A549 (cell line): ENCODE data around the gene PNPO. TPM values are rescaled to one million over a fixed set of nuclear protein-coding genes. Genes with fewer than 3 reads are reported as not detected.

Experiments
- ATAC-seq, 2 experiments: fragments of 200-7000 bp in 1 of 2; fragments of >200 bp in 1 of 2; cut with Nextera tagmentation in 1 of 2; cut with Tn5 transposase in 1 of 2; 3 replicates each; pipeline versions ENCODE4 v1.8.0 to v1.9.1; 2018 to 2020; ENCODE audit warnings: mild to moderate bottlenecking in 1 of 2, moderate library complexity in 1 of 2
- CTCF ChIA-PET: fragments of 300-600 bp; sonication (Branson Sonifier 250); formaldehyde crosslinking; extraction: SDS; loops from one replicate; lab custom pipeline; 2021; ENCODE audit warnings: antibody characterized with exemption, inconsistent platforms; lab: Yijun Ruan, JAX
- POLR2A ChIA-PET: fragments of 350-600 bp; formaldehyde crosslinking; extraction: SDS; loops from one replicate; lab custom pipeline; 2021; ENCODE audit warnings: antibody characterized with exemption, inconsistent platforms; lab: Yijun Ruan, JAX
- DNase-seq, 2 experiments: peaks; one replicate each; pipeline versions ENCODE4 v3.0.0 to v3.0.0-alpha.2; 2011 to 2016; ENCODE audit warnings: low read depth in 1 of 2, low spot score in 1 of 2
- FAIRE-seq: peaks from 2 replicates; lab custom pipeline; 2011; peaks lifted over from hg19 to GRCh38; lab: Jason Lieb, UNC
- H3K27ac ChIP-seq, 2 experiments: fragments of >200 bp; sonication (Bioruptor Twin); formaldehyde crosslinking; 3 replicates each; pipeline ENCODE4 v1.5.1; 2016 to 2017
- H3K4me1 ChIP-seq: fragments of >200 bp; sonication (Bioruptor Twin); formaldehyde crosslinking; 3 replicates; pipeline ENCODE4 v1.6.1; 2016
- H3K4me2 ChIP-seq: fragments of >200 bp; sonication (Bioruptor Twin); formaldehyde crosslinking; 3 replicates; pipeline ENCODE4 v1.6.1; 2016
- H3K4me3 ChIP-seq: fragments of >200 bp; sonication (Bioruptor Twin); formaldehyde crosslinking; 3 replicates; pipeline ENCODE4 v1.5.1; 2016
- H3K9me3 ChIP-seq: fragments of >200 bp; sonication (Bioruptor Twin); formaldehyde crosslinking; 3 replicates; pipeline ENCODE4 v1.6.1; 2016
- BCL3 ChIP-seq: fragments of >200 bp; sonication (Bioruptor Twin); formaldehyde crosslinking; IDR thresholded peaks from 3 replicates; pipeline ENCODE4 v1.6.1; 2016
- BHLHE40 ChIP-seq: IDR thresholded peaks from 2 replicates; pipeline ENCODE4 v1.6.1; 2012; ENCODE audit warnings: low read depth, low read length, inconsistent platforms
- CBX8 ChIP-seq: fragments of 200-600 bp; sonication (generic); IDR thresholded peaks from 2 replicates; pipeline ENCODE4 v1.6.1; 2016
- CEBPB ChIP-seq, 2 experiments: fragments of >200 bp in 1 of 2; sonication (Bioruptor Twin) in 1 of 2; formaldehyde crosslinking in 1 of 2; IDR thresholded peaks; 2 replicates each; pipeline ENCODE4 v1.6.1; 2012 to 2016
- CTCF ChIP-seq: fragments of >200 bp; sonication (Bioruptor Twin); formaldehyde crosslinking; IDR thresholded peaks from 3 replicates; pipeline ENCODE4 v1.5.1; 2016
- EHMT2 ChIP-seq: fragments of 200-600 bp; sonication (generic); IDR thresholded peaks from 2 replicates; pipeline ENCODE4 v1.6.1; 2016; ENCODE audit warnings: antibody characterized with exemption, low read depth, mild to moderate bottlenecking, moderate library complexity
- ELK1 ChIP-seq: fragments of 150-350 bp; IDR thresholded peaks from 2 replicates; pipeline ENCODE4 v1.6.1; 2014; ENCODE audit warnings: low read depth, mild to moderate bottlenecking, low read length
- EP300 ChIP-seq, 2 experiments: fragments of >200 bp; sonication (Bioruptor Twin); formaldehyde crosslinking; IDR thresholded peaks; 2 replicates in 1 of 2; 3 replicates in 1 of 2; pipeline ENCODE4 v1.6.1; 2016 to 2017
- ESRRA ChIP-seq: fragments of 150-350 bp; IDR thresholded peaks from 2 replicates; pipeline ENCODE4 v1.6.1; 2014; ENCODE audit warnings: mild to moderate bottlenecking, low read length, borderline replicate concordance
- FOSB ChIP-seq: fragments of 250-450 bp; sonication (Bioruptor Pico); IDR thresholded peaks from 2 replicates; pipeline ENCODE4 v1.5.0; 2020; ENCODE audit warnings: mild to moderate bottlenecking, moderate library complexity
- HEYL ChIP-seq: fragments of 250-450 bp; sonication (Bioruptor Pico); IDR thresholded peaks from 2 replicates; pipeline ENCODE4 v1.8.0; 2021; ENCODE audit warnings: mild to moderate bottlenecking, moderate library complexity
- HMGXB4 ChIP-seq: fragments of 250-450 bp; sonication (Bioruptor Pico); IDR thresholded peaks from 2 replicates; pipeline ENCODE4 v1.5.0; 2021; ENCODE audit warnings: mild to moderate bottlenecking, moderate library complexity, borderline replicate concordance
- MAFK ChIP-seq: fragments of 450-650 bp; IDR thresholded peaks from 2 replicates; pipeline ENCODE4 v1.6.1; 2014; ENCODE audit not compliant: partially characterized antibody
- MAX ChIP-seq: IDR thresholded peaks from 2 replicates; pipeline ENCODE4 v1.6.1; 2012
- MAZ ChIP-seq: fragments of 150-350 bp; IDR thresholded peaks from 2 replicates; pipeline ENCODE4 v1.6.1; 2014; ENCODE audit warnings: antibody characterized with exemption, low read depth, low read length, borderline replicate concordance
- MYC ChIP-seq: IDR thresholded peaks from 2 replicates; pipeline ENCODE4 v1.6.1; 2012; ENCODE audit warnings: mild to moderate bottlenecking, inconsistent platforms, low read length, improper control_type of control experiment, borderline replicate concordance
- NR3C1 ChIP-seq: fragments of >200 bp; sonication (Bioruptor Twin); formaldehyde crosslinking; IDR thresholded peaks from 3 replicates; pipeline ENCODE4 v1.6.1; 2017
- PBX3 ChIP-seq: IDR thresholded peaks from 2 replicates; pipeline ENCODE4 v1.6.1; 2012
- POLR2AphosphoS2 ChIP-seq: conservative IDR thresholded peaks from 2 replicates; pipeline ENCODE4 v1.6.1; 2012; ENCODE audit warnings: low read length, improper control_type of control experiment, inconsistent platforms
- RAD21 ChIP-seq, 2 experiments: fragments of >200 bp in 1 of 2; sonication (Bioruptor Twin) in 1 of 2; formaldehyde crosslinking in 1 of 2; IDR thresholded peaks in 1 of 2; conservative IDR thresholded peaks in 1 of 2; 2 replicates in 1 of 2; 3 replicates in 1 of 2; pipeline ENCODE4 v1.6.1; 2012 to 2018; ENCODE audit warnings: inconsistent platforms in 1 of 2
- RARB ChIP-seq: fragments of 250-450 bp; sonication (Bioruptor Pico); IDR thresholded peaks from 2 replicates; pipeline ENCODE4 v1.8.0; 2021; ENCODE audit warnings: mild to moderate bottlenecking, moderate library complexity
- RCOR1 ChIP-seq: fragments of 150-350 bp; IDR thresholded peaks from 2 replicates; pipeline ENCODE4 v1.6.1; 2014; ENCODE audit warnings: antibody characterized with exemption, low read length, low read depth
- RNF2 ChIP-seq: fragments of 200-600 bp; sonication (generic); IDR thresholded peaks from 2 replicates; pipeline ENCODE4 v1.6.1; 2016; ENCODE audit warnings: low read depth, mild to moderate bottlenecking, antibody characterized with exemption, moderate library complexity, borderline replicate concordance
- SREBF2 ChIP-seq: fragments of 450-650 bp; IDR thresholded peaks from 2 replicates; pipeline ENCODE4 v1.6.1; 2014; ENCODE audit warnings: mild to moderate bottlenecking, moderate library complexity
- TP53 ChIP-seq: fragments of 250-450 bp; sonication (Bioruptor Pico); IDR thresholded peaks from 2 replicates; pipeline ENCODE4 v1.5.0; 2021; ENCODE audit warnings: mild to moderate bottlenecking, moderate library complexity
- whole genome bisulfite sequencing: methylation state at CpG from one replicate; pipeline ENCODE4 v1.1.6; 2017; ENCODE audit errors: missing lambda C conversion rate; 5-methylcytosine and 5-hydroxymethylcytosine counted together
- polyA plus RNA-seq, 4 experiments: library from polyadenylated mRNA; depleted of rRNA in 3 of 4; stranded (reverse); fragments of >200 nt; fragmentation: RNase III in 1 of 4; extraction: RNeasy Plus Mini Kit Qiagen cat#74134 plus additional on column Dnase treatment in 1 of 4; gene quantifications; 2 replicates in 3 of 4; 3 replicates in 1 of 4; pipeline ENCODE4 v1.2.3, GENCODE V29; 2011 to 2017

Gene PNPO
- polyA plus RNA-seq, 2 of the 4 experiments (the other 2 are of a cell fraction) = 29.5 to 40.8 TPM

GRCh38 chr17:47929218-47930000, 12.0 kb upstream of the PNPO start:
- 79% methylated on average over 10 of the region's 10 CpGs for WGBS
- TF ChIP-seq POLR2AphosphoS2 (no peak), MAZ (no peak), MYC (no peak), RAD21 (conservative IDR thresholded peaks at IDR 0.05 in 1 of 2, IDR thresholded peaks at IDR 0.05 in 1 of 2) (no peak), RCOR1 (no peak), BCL3 (no peak), MAFK (no peak)
- H3K4me3 ChIP-seq = no peak overlapping the region
- no peaks in the 10 kb centered on the region for H3K9me3 ChIP-seq
- peak overlapping the region in 1 of 2 experiments; percentile 4; a peak in 1 of 6 replicates for H3K27ac ChIP-seq
- ChIA-PET CTCF (interaction anchor here (1.1 to 21.7 kb wide), 11 partner anchors 8 to 89 kb away, joined by 3 to 320 read pairs (median 4); partner anchors contain the start of genes CDK5RAP3 and PNPO), POLR2A (interaction anchor here (1.2 to 1.6 kb wide), 2 partner anchors 12 to 98 kb away, joined by 4 to 13 read pairs; partner anchors contain the start of genes LRRC46, MRPL10 and PNPO)
- H3K4me2 ChIP-seq = no peak overlapping the region
- FAIRE-seq = no peak
- ATAC-seq = no peak; a peak in 1 of 6 replicates
- DNase-seq = no peak
- peaks cover 2% of the 10 kb centered on the region; the same call in 1 of the 3 replicates for H3K4me1 ChIP-seq

- ChIA-PET POLR2A (no interaction called here), CTCF (interaction anchor here (0.6 to 21.7 kb wide), 11 partner anchors 9 to 216 kb away, joined by 3 to 320 read pairs (median 5); partner anchors contain the start of genes PNPO and SCRN2)
- Histone ChIP-seq H3K4me3 (no peak overlapping the region), H3K4me1 (peaks cover 19% of the 10 kb centered on the region), H3K4me2 (no peak overlapping the region), H3K27ac (no peak overlapping the region), H3K9me3 (no peaks in the 10 kb centered on the region)
- no peak for ATAC-seq
- no peak for FAIRE-seq
- no peak for DNase-seq
- TF ChIP-seq CEBPB (IDR thresholded peaks at IDR 0.05) = no peak
- no peak for TF ChIP-seq RARB
- TF ChIP-seq MAX = no peak
- no peak for TF ChIP-seq RNF2
- TF ChIP-seq BHLHE40 = no peak
- TF ChIP-seq ELK1 = no peak
- no peak for TF ChIP-seq CTCF
- no peak for TF ChIP-seq SREBF2
- no peak for TF ChIP-seq ESRRA
- no peak for TF ChIP-seq HEYL
- no peak for TF ChIP-seq EHMT2
- no peak for TF ChIP-seq PBX3
- no peak for TF ChIP-seq MAFK
- TF ChIP-seq TP53 (CRISPR knock-in tag) = no peak
- TF ChIP-seq HMGXB4 (CRISPR knock-in tag) = no peak
- TF ChIP-seq CBX8 = no peak
- no peak for TF ChIP-seq EP300 (IDR thresholded peaks at IDR 0.05)
- no peak for TF ChIP-seq FOSB (CRISPR knock-in tag)
- TF ChIP-seq NR3C1 = no peak
- 77% methylated on average over 4 of the region's 4 CpGs for WGBS
Observed at GRCh38 chr17:47931848-47932247, 9.5 kb upstream of the PNPO start.
